PC-9 (cell line): ENCODE data around the gene HBG2.
"Not testable (repeated sequence)": the region's sequence is repeated elsewhere in the genome, so short reads cannot be mapped to it uniquely, and the experiment has no call there.

ENCODE experiments used
- CTCF ChIP-seq: fragments of 200-600 bp; sonication (generic); conservative IDR thresholded peaks from 2 replicates; pipeline ENCODE4 v1.6.1; 2017; ENCODE audit warnings: mixed run types, antibody characterized with exemption, mild to moderate bottlenecking, moderate library complexity
- EZH2 ChIP-seq: fragments of 200-600 bp; sonication (generic); IDR thresholded peaks from 2 replicates; pipeline ENCODE4 v1.8.0; 2017; ENCODE audit warnings: antibody characterized with exemption, low read depth

GRCh38 chr11:5294342-5294995 lies 39.9 kb upstream of the HBG2 start:
- not testable (repeated sequence) for TF ChIP-seq CTCF, EZH2
